ENCODE data around the gene CTCF. TPM values are rescaled to one million over a fixed set of nuclear protein-coding genes. Genes with fewer than 3 reads are reported as not detected.

Gene CTCF
- total and polyA plus RNA-seq, 2 experiments from 2014 or later: 64.5 to 72.3 TPM

DNA sequence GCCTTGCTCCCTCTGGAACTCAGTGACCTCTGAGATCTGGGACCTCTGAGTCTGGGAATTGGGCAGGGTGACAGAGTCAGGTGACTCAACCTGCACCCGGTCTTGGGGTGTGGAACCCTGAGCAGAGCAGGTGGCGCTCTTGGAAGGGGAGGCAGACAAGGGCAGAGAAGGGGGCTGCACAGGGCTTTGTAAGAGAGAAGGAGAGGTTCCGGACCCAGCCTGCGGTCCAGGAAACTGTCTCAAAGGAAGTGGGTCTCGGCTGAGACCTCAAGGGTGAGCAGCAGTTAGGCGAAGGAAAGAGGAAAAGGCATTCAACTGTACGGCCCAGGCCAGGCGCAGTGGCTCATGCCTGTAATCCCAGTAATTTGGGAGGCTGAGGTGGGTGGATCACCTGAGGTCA lies 43.6 kb upstream of the CTCF start:
- Histone ChIP-seq H3K4me2 (no peak overlapping the region), H3K4me1 (ENCODE audit: insufficient read depth) (no peaks in the 10 kb centered on the region), H3K4me3 (no peak overlapping the region), H4K20me1 (replicated peaks; ENCODE audit: insufficient read depth) (no peaks in the 10 kb centered on the region), H3K27me3 (ENCODE audit: insufficient read depth) (peaks cover 38% of the 10 kb centered on the region), H2AFZ (no peak overlapping the region), H3K9me2 (ENCODE audit: insufficient read depth) (no peaks in the 10 kb centered on the region), H3K79me2 (replicated peaks; ENCODE audit: insufficient read depth) (no peaks in the 10 kb centered on the region), H3F3A (replicated peaks; ENCODE audit: low read depth) (no peaks in the 10 kb centered on the region), H3K27ac (ENCODE audit: low read depth) (no peak overlapping the region), H3K36me3 (ENCODE audit: insufficient read depth) (no peaks in the 10 kb centered on the region)
- ATAC-seq: no peak
- no peak for TF ChIP-seq EZH2phosphoT487 (IDR thresholded peaks at IDR 0.05; ENCODE audit: unreplicated experiment)
- TF ChIP-seq EZH2 (IDR thresholded peaks at IDR 0.05; ENCODE audit: low read depth, unreplicated experiment): no peak
- no peak for TF ChIP-seq ZNF114 (CRISPR knock-in tag; IDR thresholded peaks at IDR 0.05)
- TF ChIP-seq, protein P1, sequence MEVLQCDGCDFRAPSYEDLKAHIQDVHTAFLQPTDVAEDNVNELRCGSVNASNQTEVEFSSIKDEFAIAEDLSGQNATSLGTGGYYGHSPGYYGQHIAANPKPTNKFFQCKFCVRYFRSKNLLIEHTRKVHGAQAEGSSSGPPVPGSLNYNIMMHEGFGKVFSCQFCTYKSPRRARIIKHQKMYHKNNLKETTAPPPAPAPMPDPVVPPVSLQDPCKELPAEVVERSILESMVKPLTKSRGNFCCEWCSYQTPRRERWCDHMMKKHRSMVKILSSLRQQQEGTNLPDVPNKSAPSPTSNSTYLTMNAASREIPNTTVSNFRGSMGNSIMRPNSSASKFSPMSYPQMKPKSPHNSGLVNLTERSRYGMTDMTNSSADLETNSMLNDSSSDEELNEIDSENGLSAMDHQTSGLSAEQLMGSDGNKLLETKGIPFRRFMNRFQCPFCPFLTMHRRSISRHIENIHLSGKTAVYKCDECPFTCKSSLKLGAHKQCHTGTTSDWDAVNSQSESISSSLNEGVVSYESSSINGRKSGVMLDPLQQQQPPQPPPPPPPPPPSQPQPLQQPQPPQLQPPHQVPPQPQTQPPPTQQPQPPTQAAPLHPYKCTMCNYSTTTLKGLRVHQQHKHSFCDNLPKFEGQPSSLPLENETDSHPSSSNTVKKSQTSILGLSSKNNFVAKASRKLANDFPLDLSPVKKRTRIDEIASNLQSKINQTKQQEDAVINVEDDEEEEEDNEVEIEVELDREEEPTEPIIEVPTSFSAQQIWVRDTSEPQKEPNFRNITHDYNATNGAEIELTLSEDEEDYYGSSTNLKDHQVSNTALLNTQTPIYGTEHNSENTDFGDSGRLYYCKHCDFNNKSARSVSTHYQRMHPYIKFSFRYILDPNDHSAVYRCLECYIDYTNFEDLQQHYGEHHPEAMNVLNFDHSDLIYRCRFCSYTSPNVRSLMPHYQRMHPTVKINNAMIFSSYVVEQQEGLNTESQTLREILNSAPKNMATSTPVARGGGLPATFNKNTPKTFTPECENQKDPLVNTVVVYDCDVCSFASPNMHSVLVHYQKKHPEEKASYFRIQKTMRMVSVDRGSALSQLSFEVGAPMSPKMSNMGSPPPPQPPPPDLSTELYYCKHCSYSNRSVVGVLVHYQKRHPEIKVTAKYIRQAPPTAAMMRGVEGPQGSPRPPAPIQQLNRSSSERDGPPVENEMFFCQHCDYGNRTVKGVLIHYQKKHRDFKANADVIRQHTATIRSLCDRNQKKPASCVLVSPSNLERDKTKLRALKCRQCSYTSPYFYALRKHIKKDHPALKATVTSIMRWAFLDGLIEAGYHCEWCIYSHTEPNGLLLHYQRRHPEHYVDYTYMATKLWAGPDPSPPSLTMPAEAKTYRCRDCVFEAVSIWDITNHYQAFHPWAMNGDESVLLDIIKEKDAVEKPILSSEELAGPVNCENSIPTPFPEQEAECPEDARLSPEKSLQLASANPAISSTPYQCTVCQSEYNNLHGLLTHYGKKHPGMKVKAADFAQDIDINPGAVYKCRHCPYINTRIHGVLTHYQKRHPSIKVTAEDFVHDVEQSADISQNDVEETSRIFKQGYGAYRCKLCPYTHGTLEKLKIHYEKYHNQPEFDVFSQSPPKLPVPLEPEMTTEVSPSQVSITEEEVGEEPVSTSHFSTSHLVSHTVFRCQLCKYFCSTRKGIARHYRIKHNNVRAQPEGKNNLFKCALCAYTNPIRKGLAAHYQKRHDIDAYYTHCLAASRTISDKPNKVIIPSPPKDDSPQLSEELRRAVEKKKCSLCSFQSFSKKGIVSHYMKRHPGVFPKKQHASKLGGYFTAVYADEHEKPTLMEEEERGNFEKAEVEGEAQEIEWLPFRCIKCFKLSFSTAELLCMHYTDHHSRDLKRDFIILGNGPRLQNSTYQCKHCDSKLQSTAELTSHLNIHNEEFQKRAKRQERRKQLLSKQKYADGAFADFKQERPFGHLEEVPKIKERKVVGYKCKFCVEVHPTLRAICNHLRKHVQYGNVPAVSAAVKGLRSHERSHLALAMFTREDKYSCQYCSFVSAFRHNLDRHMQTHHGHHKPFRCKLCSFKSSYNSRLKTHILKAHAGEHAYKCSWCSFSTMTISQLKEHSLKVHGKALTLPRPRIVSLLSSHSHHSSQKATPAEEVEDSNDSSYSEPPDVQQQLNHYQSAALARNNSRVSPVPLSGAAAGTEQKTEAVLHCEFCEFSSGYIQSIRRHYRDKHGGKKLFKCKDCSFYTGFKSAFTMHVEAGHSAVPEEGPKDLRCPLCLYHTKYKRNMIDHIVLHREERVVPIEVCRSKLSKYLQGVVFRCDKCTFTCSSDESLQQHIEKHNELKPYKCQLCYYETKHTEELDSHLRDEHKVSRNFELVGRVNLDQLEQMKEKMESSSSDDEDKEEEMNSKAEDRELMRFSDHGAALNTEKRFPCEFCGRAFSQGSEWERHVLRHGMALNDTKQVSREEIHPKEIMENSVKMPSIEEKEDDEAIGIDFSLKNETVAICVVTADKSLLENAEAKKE (CRISPR knock-in tag; IDR thresholded peaks at IDR 0.05): no peak
- TF ChIP-seq NANOG (IDR thresholded peaks at IDR 0.05; ENCODE audit: borderline replicate concordance): no peak
- TF ChIP-seq ZNF331 (CRISPR knock-in tag; IDR thresholded peaks at IDR 0.05; ENCODE audit: low read depth): no peak
- TF ChIP-seq CTCF (conservative IDR thresholded peaks at IDR 0.05; ENCODE audit: low read depth in 2 of 2): no peak
- TF ChIP-seq ETS1 (IDR thresholded peaks at IDR 0.05): no peak
- TF ChIP-seq JUNB (IDR thresholded peaks at IDR 0.05; ENCODE audit: unreplicated experiment): no peak
- TF ChIP-seq CREB1 (CRISPR knock-in tag; IDR thresholded peaks at IDR 0.05; ENCODE audit: low read depth): no peak
- TF ChIP-seq REST (IDR thresholded peaks at IDR 0.05; ENCODE audit: unreplicated experiment): no peak
- no peak for TF ChIP-seq POLR2AphosphoS5 (IDR thresholded peaks at IDR 0.05; ENCODE audit: low read depth)
- no peak for TF ChIP-seq STAT1 (IDR thresholded peaks at IDR 0.05; ENCODE audit: unreplicated experiment)
- no peak overlapping the region for H3K4me3 Mint-ChIP-seq
- no peaks in the 10 kb centered on the region; the same call in 2 of the 3 replicates for H3K4me1 Mint-ChIP-seq
- H3K9me3 Mint-ChIP-seq: no peaks in the 10 kb centered on the region; the same call in 2 of the 3 replicates
- no peaks in the 10 kb centered on the region for H3K36me3 Mint-ChIP-seq (ENCODE audit: low read depth)
- H3K27ac Mint-ChIP-seq: no peak overlapping the region
- DNase-seq (ENCODE audit: low spot score): no peak
- H3K27me3 Mint-ChIP-seq (ENCODE audit: insufficient read depth, low read depth, poor library complexity): peaks cover 45% of the 10 kb centered on the region
